Vagina (tissue), 2 donors: Measurements from ENCODE around the gene CALML3. TPM values are rescaled to one million over a fixed set of nuclear protein-coding genes. Genes with fewer than 3 reads are reported as not detected.

Experiments used
- DNase-seq, 2 donors: peaks; one replicate each; pipeline ENCODE4 v3.0.0-alpha.2; 2017; ENCODE audit errors: extremely low spot score in 2 of 2
- H3K27ac ChIP-seq: fragments of 200-600 bp; sonication (generic); one replicate; pipeline ENCODE4 v1.5.1; 2019
- H3K27me3 ChIP-seq: fragments of 200-600 bp; sonication (generic); one replicate; pipeline ENCODE4 v1.5.1; 2019
- H3K36me3 ChIP-seq, 2 donors: fragments of 200-600 bp; sonication (generic); one replicate each; pipeline ENCODE4 v1.5.1; 2017 to 2019
- H3K4me1 ChIP-seq: fragments of 200-600 bp; sonication (generic); one replicate; pipeline ENCODE4 v1.5.1; 2019
- H3K4me3 ChIP-seq, 2 donors: fragments of 200-600 bp; sonication (generic); 1 replicate in 1 of 2; 2 replicates in 1 of 2; pipeline ENCODE4 v1.5.1; 2016 to 2019
- H3K9me3 ChIP-seq: fragments of 200-600 bp; sonication (generic); one replicate; pipeline ENCODE4 v1.5.1; 2019
- CTCF ChIP-seq, 3 experiments: fragments of 450-650 bp in 2 of 3; fragments of 200-600 bp in 1 of 3; sonication (generic) in 1 of 3; IDR thresholded peaks; one replicate each; pipeline ENCODE4 v1.5.1; 2017 to 2019; ENCODE audit warnings: antibody characterized with exemption in 3 of 3, mild to moderate bottlenecking in 2 of 3, moderate library complexity in 2 of 3
- POLR2A ChIP-seq, 2 donors: fragments of 450-650 bp; IDR thresholded peaks; one replicate each; pipeline ENCODE4 v1.6.1; 2017; ENCODE audit warnings: antibody characterized with exemption in 2 of 2, mild to moderate bottlenecking in 2 of 2, moderate library complexity in 2 of 2
- POLR2AphosphoS5 ChIP-seq, 2 donors: sonication (generic); formaldehyde crosslinking; IDR thresholded peaks; one replicate each; pipeline ENCODE4 v1.9.0; 2017; ENCODE audit warnings: antibody characterized with exemption in 2 of 2, mild to moderate bottlenecking in 2 of 2, low read depth in 1 of 2; ENCODE audit not compliant: insufficient read depth in 1 of 2
- intact Hi-C: fragments of 100-400 bp; cut with DNase I; formaldehyde crosslinking; loops from one replicate; pipeline ENCODE4 v1.15.1; 2023
- total RNA-seq: library from RNA; depleted of rRNA; stranded (reverse); fragments of >200 nt; gene quantifications from one replicate; pipeline ENCODE4 v1.2.3, GENCODE V29; 2016

The CALML3 gene
- total RNA-seq, 1 donor from 2014 or later = 50.6 TPM

- Histone ChIP-seq H3K9me3 (no peaks in the 10 kb centered on the region), H3K27me3 (no peaks in the 10 kb centered on the region), H3K36me3 (no peaks in the 10 kb centered on the region), H3K27ac (peak overlapping the region; percentile 86), H3K4me1 (peaks cover 60% of the 10 kb centered on the region), H3K4me3 (no peak overlapping the region)
- no peak for DNase-seq
- no peak for TF ChIP-seq POLR2A (IDR thresholded peaks at IDR 0.05)
- no peak for TF ChIP-seq POLR2AphosphoS5 (IDR thresholded peaks at IDR 0.05; ENCODE audit: insufficient read depth in 1 of 2, low read depth in 1 of 2)
- TF ChIP-seq CTCF (IDR thresholded peaks at IDR 0.05) = no peak
- intact Hi-C loops = no loop called here
Measured at GRCh38 chr10:5549462-5550249, 24.9 kb downstream of the CALML3 start.

GRCh38 chr10:5550250-5550545, 25.4 kb downstream of the CALML3 start:
- no peak for TF ChIP-seq POLR2AphosphoS5 (IDR thresholded peaks at IDR 0.05; ENCODE audit: insufficient read depth in 1 of 2, low read depth in 1 of 2)
- TF ChIP-seq CTCF (IDR thresholded peaks at IDR 0.05) = no peak
- no peak for TF ChIP-seq POLR2A (IDR thresholded peaks at IDR 0.05)
- no peak for DNase-seq
- H3K36me3 ChIP-seq = no peaks in the 10 kb centered on the region
- no peaks in the 10 kb centered on the region for H3K9me3 ChIP-seq
- intact Hi-C loops = no loop called here
- H3K27ac ChIP-seq = no peak overlapping the region
- peaks cover 62% of the 10 kb centered on the region for H3K4me1 ChIP-seq
- H3K27me3 ChIP-seq = no peaks in the 10 kb centered on the region
- no peak overlapping the region for H3K4me3 ChIP-seq

GRCh38 chr10:5550621-5551530, 26.1 kb downstream of the CALML3 start:
- Histone ChIP-seq H3K4me3 (no peak overlapping the region), H3K9me3 (no peaks in the 10 kb centered on the region), H3K36me3 (no peaks in the 10 kb centered on the region), H3K27ac (peak overlapping the region; percentile 47), H3K27me3 (no peaks in the 10 kb centered on the region), H3K4me1 (peaks cover 58% of the 10 kb centered on the region)
- no peak for DNase-seq
- TF ChIP-seq POLR2AphosphoS5 (IDR thresholded peaks at IDR 0.05; ENCODE audit: insufficient read depth in 1 of 2, low read depth in 1 of 2) = no peak
- intact Hi-C loops = no loop called here

DNA sequence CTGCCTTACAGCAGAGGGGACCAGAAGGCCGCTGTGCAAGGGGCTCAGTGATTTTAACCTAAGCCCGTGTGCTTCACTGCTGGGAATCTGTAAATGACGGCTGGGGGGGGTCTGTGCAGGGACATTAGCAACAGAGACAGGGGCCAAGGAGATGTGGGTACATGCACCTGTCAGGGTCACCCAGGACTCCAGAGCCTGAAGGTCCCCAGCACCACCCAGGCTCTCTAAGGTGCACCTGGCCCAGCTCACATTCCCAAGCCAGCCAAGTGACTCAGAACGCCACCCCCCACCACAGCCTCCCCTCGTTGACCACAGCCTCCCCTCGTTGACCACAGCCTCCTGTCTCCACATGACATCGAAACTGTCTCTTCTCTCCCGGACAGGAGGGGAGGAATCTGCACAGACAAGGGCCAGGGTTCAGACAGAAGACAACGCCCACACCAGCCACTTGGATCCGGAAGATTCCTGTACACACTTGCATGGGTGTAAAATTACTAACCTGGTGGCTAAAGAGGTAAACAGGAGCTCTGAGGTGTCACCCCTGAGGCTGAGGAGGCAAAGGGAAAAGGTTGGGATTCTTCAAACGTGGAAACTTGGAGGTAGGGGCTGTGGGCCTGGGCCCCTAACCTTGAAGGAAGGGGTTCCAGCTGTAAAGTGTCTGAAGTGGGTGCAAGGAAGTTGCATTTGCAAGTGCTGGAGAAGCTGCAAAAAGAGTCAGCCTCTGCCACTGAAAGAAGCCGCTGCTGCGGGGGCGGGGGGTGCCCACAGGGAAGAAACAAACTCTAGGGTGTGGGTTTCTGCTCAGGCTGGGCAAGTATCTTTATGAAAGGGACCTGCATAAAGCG, 27.0 kb downstream of the CALML3 start:
- intact Hi-C loops = no loop called here
- TF ChIP-seq POLR2AphosphoS5 (IDR thresholded peaks at IDR 0.05; ENCODE audit: insufficient read depth in 1 of 2, low read depth in 1 of 2) (no peak), POLR2A (IDR thresholded peaks at IDR 0.05) (no peak), CTCF (IDR thresholded peaks at IDR 0.05) (no peak)
- no peak for DNase-seq
- Histone ChIP-seq H3K27ac (peak overlapping the region; percentile 47), H3K4me1 (peaks cover 49% of the 10 kb centered on the region), H3K9me3 (no peaks in the 10 kb centered on the region), H3K4me3 (no peak overlapping the region), H3K27me3 (no peaks in the 10 kb centered on the region), H3K36me3 (no peaks in the 10 kb centered on the region)
